Neural progenitor cell (in vitro differentiated cells): ENCODE results near the gene NAB2. TPM values are rescaled to one million over a fixed set of nuclear protein-coding genes. Genes with fewer than 3 reads are reported as not detected.

Source experiments
- DNase-seq: peaks from one replicate; pipeline ENCODE4 v3.0.0-alpha.2; 2016; ENCODE audit warnings: low spot score
- H2AFZ ChIP-seq: fragments of 200-600 bp; sonication (generic); replicated peaks from 2 replicates; pipeline ENCODE4 v1.6.1; 2016; ENCODE audit warnings: antibody characterized with exemption
- H3F3A ChIP-seq: fragments of 200-600 bp; sonication (generic); 2 replicates; pipeline ENCODE4 v1.6.1; 2016; ENCODE audit warnings: antibody characterized with exemption, low read depth
- H3K27ac ChIP-seq: fragments of 200-600 bp; sonication (generic); 2 replicates; pipeline ENCODE4 v1.5.1; 2016; ENCODE audit warnings: mild to moderate bottlenecking
- H3K27me3 ChIP-seq: fragments of 200-600 bp; sonication (generic); 2 replicates; pipeline ENCODE4 v1.6.1; 2016; ENCODE audit warnings: mild to moderate bottlenecking, moderate library complexity
- H3K36me3 ChIP-seq: fragments of 200-600 bp; sonication (generic); 2 replicates; pipeline ENCODE4 v1.5.1; 2016
- H3K4me1 ChIP-seq: fragments of 200-600 bp; sonication (generic); 2 replicates; pipeline ENCODE4 v1.6.1; 2016; ENCODE audit warnings: mixed run types
- H3K4me2 ChIP-seq: fragments of 200-600 bp; sonication (generic); 2 replicates; pipeline ENCODE4 v1.6.1; 2016
- H3K4me3 ChIP-seq: fragments of 200-600 bp; sonication (generic); 2 replicates; pipeline ENCODE4 v1.5.1; 2016
- H3K79me2 ChIP-seq: fragments of 200-600 bp; sonication (generic); 2 replicates; pipeline ENCODE4 v1.6.1; 2016; ENCODE audit warnings: low read depth
- H3K9ac ChIP-seq: fragments of 200-600 bp; sonication (generic); 2 replicates; pipeline ENCODE4 v1.6.1; 2016
- H3K9me3 ChIP-seq: fragments of 200-600 bp; sonication (generic); 2 replicates; pipeline ENCODE4 v1.5.1; 2016; ENCODE audit warnings: low read depth
- H4K20me1 ChIP-seq: fragments of 200-600 bp; sonication (generic); 2 replicates; pipeline ENCODE4 v1.6.1; 2016; ENCODE audit warnings: low read depth
- H3K27ac Mint-ChIP-seq: 3 replicates; pipeline ENCODE4 v1.8.0; 2021; ENCODE audit warnings: mixed read lengths
- H3K27me3 Mint-ChIP-seq: 2 replicates; pipeline ENCODE4 v1.8.0; 2022; ENCODE audit warnings: low read depth, mild to moderate bottlenecking, inconsistent platforms, moderate library complexity, mixed read lengths; ENCODE audit not compliant: insufficient read depth
- H3K36me3 Mint-ChIP-seq: 3 replicates; pipeline ENCODE4 v1.8.0; 2021; ENCODE audit warnings: mixed read lengths
- H3K4me1 Mint-ChIP-seq: 3 replicates; pipeline ENCODE4 v1.8.0; 2021; ENCODE audit warnings: mixed read lengths
- H3K4me3 Mint-ChIP-seq: 3 replicates; pipeline ENCODE4 v1.8.0; 2021; ENCODE audit warnings: mild to moderate bottlenecking, moderate library complexity, mixed read lengths
- H3K9me3 Mint-ChIP-seq: 3 replicates; pipeline ENCODE4 v1.8.0; 2020; ENCODE audit warnings: mixed read lengths
- EZH2 ChIP-seq: fragments of 200-600 bp; sonication (generic); IDR thresholded peaks from 2 replicates; pipeline ENCODE4 v1.6.1; 2017; ENCODE audit warnings: antibody characterized with exemption, mild to moderate bottlenecking, moderate library complexity
- EZH2phosphoT487 ChIP-seq: fragments of 200-600 bp; sonication (generic); IDR thresholded peaks from 2 replicates; pipeline ENCODE4 v1.6.1; 2017; ENCODE audit warnings: antibody characterized with exemption
- total RNA-seq: library from RNA; depleted of rRNA; stranded (reverse); fragments of >200 nt; gene quantifications from 2 replicates; pipeline ENCODE4 v1.2.3, GENCODE V29; 2015; ENCODE audit warnings: low replicate concordance
- TF ChIP-seq, protein P1 (sequence below): fragments of 200-600 bp; sonication (generic); IDR thresholded peaks from 2 replicates; pipeline ENCODE4 v1.5.1; 2017; ENCODE audit warnings: antibody characterized with exemption, mild to moderate bottlenecking

The NAB2 gene
- total RNA-seq, 1 donor from 2014 or later, result 19.8 TPM

GRCh38 chr12:57055824-57056223 is 33.1 kb upstream of the NAB2 start:
- Histone ChIP-seq H4K20me1 (no peaks in the 10 kb centered on the region), H3K4me3 (no peak overlapping the region), H3K4me1 (no peaks in the 10 kb centered on the region), H2AFZ (no peak overlapping the region), H3K27me3 (no peaks in the 10 kb centered on the region), H3K9me3 (no peaks in the 10 kb centered on the region), H3F3A (peaks cover 18% of the 10 kb centered on the region), H3K4me2 (no peak overlapping the region), H3K79me2 (no peaks in the 10 kb centered on the region), H3K9ac (no peak overlapping the region), H3K27ac (no peak overlapping the region), H3K36me3 (peaks cover 22% of the 10 kb centered on the region)
- Mint-ChIP-seq H3K4me3 (no peak overlapping the region), H3K4me1 (no peaks in the 10 kb centered on the region), H3K27ac (no peak overlapping the region), H3K27me3 (peaks cover 4% of the 10 kb centered on the region), H3K9me3 (no peaks in the 10 kb centered on the region), H3K36me3 (peaks cover 22% of the 10 kb centered on the region)
- TF ChIP-seq EZH2phosphoT487 (no peak), EZH2 (no peak)
- TF ChIP-seq, protein P1, sequence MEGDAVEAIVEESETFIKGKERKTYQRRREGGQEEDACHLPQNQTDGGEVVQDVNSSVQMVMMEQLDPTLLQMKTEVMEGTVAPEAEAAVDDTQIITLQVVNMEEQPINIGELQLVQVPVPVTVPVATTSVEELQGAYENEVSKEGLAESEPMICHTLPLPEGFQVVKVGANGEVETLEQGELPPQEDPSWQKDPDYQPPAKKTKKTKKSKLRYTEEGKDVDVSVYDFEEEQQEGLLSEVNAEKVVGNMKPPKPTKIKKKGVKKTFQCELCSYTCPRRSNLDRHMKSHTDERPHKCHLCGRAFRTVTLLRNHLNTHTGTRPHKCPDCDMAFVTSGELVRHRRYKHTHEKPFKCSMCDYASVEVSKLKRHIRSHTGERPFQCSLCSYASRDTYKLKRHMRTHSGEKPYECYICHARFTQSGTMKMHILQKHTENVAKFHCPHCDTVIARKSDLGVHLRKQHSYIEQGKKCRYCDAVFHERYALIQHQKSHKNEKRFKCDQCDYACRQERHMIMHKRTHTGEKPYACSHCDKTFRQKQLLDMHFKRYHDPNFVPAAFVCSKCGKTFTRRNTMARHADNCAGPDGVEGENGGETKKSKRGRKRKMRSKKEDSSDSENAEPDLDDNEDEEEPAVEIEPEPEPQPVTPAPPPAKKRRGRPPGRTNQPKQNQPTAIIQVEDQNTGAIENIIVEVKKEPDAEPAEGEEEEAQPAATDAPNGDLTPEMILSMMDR, result no peak
- no peak for DNase-seq

DNA sequence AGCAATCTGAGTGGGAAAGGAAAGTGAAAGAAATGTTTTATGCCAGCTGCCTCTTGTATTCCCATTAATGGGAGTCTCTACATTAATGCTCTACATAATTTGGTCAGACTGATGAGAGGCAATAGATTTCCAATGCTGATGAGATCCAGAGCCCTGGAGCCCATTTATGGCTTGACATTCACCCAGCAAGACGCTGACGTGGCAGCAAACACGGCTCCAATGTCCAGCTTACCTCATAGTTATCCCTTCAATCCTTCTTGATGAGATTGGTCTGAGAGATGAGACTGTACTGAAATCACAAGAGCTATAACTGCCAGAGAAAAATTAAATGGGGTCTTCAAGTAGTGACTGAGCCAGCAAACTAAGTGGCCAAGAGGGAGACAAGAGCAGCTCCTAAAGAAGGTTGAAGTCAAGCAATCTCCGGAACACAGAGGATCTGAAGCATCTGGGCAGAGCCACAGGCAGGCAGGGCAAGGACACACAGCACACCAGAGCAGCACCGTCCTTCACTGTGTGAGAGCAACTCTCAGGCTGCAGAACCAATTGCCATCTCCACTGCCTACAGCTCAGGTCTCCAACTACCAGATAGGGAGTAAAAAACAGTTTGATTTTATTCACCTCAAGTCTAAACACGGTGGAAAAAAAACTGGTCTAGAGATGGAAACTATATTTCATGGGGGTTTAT is 31.7 kb upstream of the NAB2 start:
- H3K27me3 ChIP-seq, result no peaks in the 10 kb centered on the region
- TF ChIP-seq EZH2phosphoT487 (no peak), EZH2 (no peak)
- TF ChIP-seq, protein P1, result no peak
- peaks cover 12% of the 10 kb centered on the region for H3F3A ChIP-seq
- H3K9me3 Mint-ChIP-seq, result no peaks in the 10 kb centered on the region
- H3K27ac ChIP-seq, result no peak overlapping the region
- no peaks in the 10 kb centered on the region for H3K79me2 ChIP-seq
- H3K36me3 ChIP-seq, result peaks cover 24% of the 10 kb centered on the region
- no peaks in the 10 kb centered on the region for H3K9me3 ChIP-seq
- H3K36me3 Mint-ChIP-seq, result peaks cover 23% of the 10 kb centered on the region
- H4K20me1 ChIP-seq, result no peaks in the 10 kb centered on the region
- H3K27ac Mint-ChIP-seq, result no peak overlapping the region
- H3K4me3 Mint-ChIP-seq, result no peak overlapping the region
- no peak for DNase-seq
- no peak overlapping the region for H3K9ac ChIP-seq
- no peak overlapping the region for H2AFZ ChIP-seq
- H3K4me1 ChIP-seq, result no peaks in the 10 kb centered on the region
- H3K4me1 Mint-ChIP-seq, result no peaks in the 10 kb centered on the region
- peaks cover 4% of the 10 kb centered on the region for H3K27me3 Mint-ChIP-seq
- H3K4me3 ChIP-seq, result no peak overlapping the region
- no peak overlapping the region for H3K4me2 ChIP-seq

DNA sequence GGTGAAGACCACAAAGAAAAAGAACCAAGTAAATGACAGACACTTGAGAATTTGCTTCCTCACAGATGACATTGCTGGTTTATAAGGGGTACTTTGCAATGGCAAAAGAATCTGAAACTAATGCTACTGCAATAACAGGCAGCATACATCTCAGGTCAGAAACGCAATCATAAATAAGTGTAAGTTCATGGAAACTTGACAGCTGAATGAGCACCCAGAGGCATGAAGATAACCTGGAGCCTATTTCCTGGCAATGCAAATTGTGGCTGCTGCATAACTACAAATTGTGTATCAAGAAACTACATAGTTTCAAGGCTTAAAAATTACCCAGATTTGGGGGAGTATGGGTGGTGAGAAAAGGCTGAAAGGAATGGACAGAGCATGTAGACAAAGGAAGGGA is 30.5 kb upstream of the NAB2 start:
- H3K36me3 Mint-ChIP-seq, result peaks cover 28% of the 10 kb centered on the region
- peaks cover 25% of the 10 kb centered on the region for H3K36me3 ChIP-seq

More for the DNA sequence above, 30.5 kb upstream of the NAB2 start:
- no peak overlapping the region for H3K4me3 ChIP-seq
- Mint-ChIP-seq H3K9me3 (no peaks in the 10 kb centered on the region), H3K27me3 (peaks cover 4% of the 10 kb centered on the region), H3K4me3 (no peak overlapping the region), H3K4me1 (no peaks in the 10 kb centered on the region), H3K27ac (no peak overlapping the region)
- no peaks in the 10 kb centered on the region for H3K4me1 ChIP-seq
- TF ChIP-seq EZH2, result no peak
- TF ChIP-seq, protein P1, result no peak
- TF ChIP-seq EZH2phosphoT487, result no peak
- no peaks in the 10 kb centered on the region for H4K20me1 ChIP-seq
- H3K27me3 ChIP-seq, result no peaks in the 10 kb centered on the region
- no peak overlapping the region for H2AFZ ChIP-seq
- H3K9me3 ChIP-seq, result no peaks in the 10 kb centered on the region
- H3F3A ChIP-seq, result peaks cover 19% of the 10 kb centered on the region
- H3K9ac ChIP-seq, result no peak overlapping the region
- no peak overlapping the region for H3K4me2 ChIP-seq
- no peak overlapping the region for H3K27ac ChIP-seq
- no peak for DNase-seq
- no peaks in the 10 kb centered on the region for H3K79me2 ChIP-seq
